ENCODE data around the gene LILRA5. TPM values are rescaled to one million over a fixed set of nuclear protein-coding genes. Genes with fewer than 3 reads are reported as not detected.

The LILRA5 gene
- total RNA-seq, 1 experiment from 2014 or later, result not detected

- TF ChIP-seq OVOL2 (CRISPR knock-in tag; IDR thresholded peaks at IDR 0.05; ENCODE audit: borderline replicate concordance), result no peak
- TF ChIP-seq ZNF512 (CRISPR knock-in tag; IDR thresholded peaks at IDR 0.05; ENCODE audit: borderline replicate concordance), result no peak
- no peak for TF ChIP-seq ZNF416 (CRISPR knock-in tag; IDR thresholded peaks at IDR 0.05)
- no peak for TF ChIP-seq ZNF232 (CRISPR knock-in tag; IDR thresholded peaks at IDR 0.05)
- TF ChIP-seq RORB (CRISPR knock-in tag; IDR thresholded peaks at IDR 0.05), result no peak
- TF ChIP-seq ZBTB43 (CRISPR knock-in tag; IDR thresholded peaks at IDR 0.05), result no peak
- TF ChIP-seq GTF2I (CRISPR knock-in tag; conservative IDR thresholded peaks at IDR 0.05), result no peak
- DNase-seq (ENCODE audit: low spot score) (no peak), ATAC-seq (no peak)
- Mint-ChIP-seq H3K27me3 (ENCODE audit: low read depth) (peaks cover 23% of the 10 kb centered on the region), H3K9me3 (no peaks in the 10 kb centered on the region), H3K36me3 (no peaks in the 10 kb centered on the region), H3K27ac (no peak overlapping the region), H3K4me3 (no peak overlapping the region), H3K4me1 (peaks cover 3% of the 10 kb centered on the region; the same call in 1 of the 2 replicates)
- POLR2A ChIA-PET, result no interaction called here
- CTCF ChIA-PET, result no interaction called here
These were observed 50.5 kb downstream of the LILRA5 start for GRCh38 chr19:54262470-54262869.

- ATAC-seq, result no peak
- CTCF ChIA-PET, result no interaction called here
- no peaks in the 10 kb centered on the region for H3K36me3 Mint-ChIP-seq
- H3K4me3 Mint-ChIP-seq, result no peak overlapping the region
- no peak overlapping the region for H3K27ac Mint-ChIP-seq
- no peak for TF ChIP-seq AR (CRISPR knock-in tag; IDR thresholded peaks at IDR 0.05)
- no peak for TF ChIP-seq ETV6 (CRISPR knock-in tag; IDR thresholded peaks at IDR 0.05)
- TF ChIP-seq HMGXB4 (CRISPR knock-in tag; IDR thresholded peaks at IDR 0.05), result no peak
- TF ChIP-seq TEAD1 (CRISPR knock-in tag; IDR thresholded peaks at IDR 0.05), result no peak
- no peak for TF ChIP-seq MAX (CRISPR knock-in tag; IDR thresholded peaks at IDR 0.05)
- no peak for TF ChIP-seq ZNF121 (CRISPR knock-in tag; IDR thresholded peaks at IDR 0.05)
- no peak for TF ChIP-seq NFYB (CRISPR knock-in tag; conservative IDR thresholded peaks at IDR 0.05; ENCODE audit: low read depth)
- TF ChIP-seq ZNF416 (CRISPR knock-in tag; IDR thresholded peaks at IDR 0.05), result no peak
- no peak for TF ChIP-seq SOX15 (CRISPR knock-in tag; IDR thresholded peaks at IDR 0.05)
- TF ChIP-seq ZBTB21 (CRISPR knock-in tag; IDR thresholded peaks at IDR 0.05; ENCODE audit: borderline replicate concordance), result no peak
- no peak for TF ChIP-seq NR2C2 (CRISPR knock-in tag; IDR thresholded peaks at IDR 0.05)
- no peak for TF ChIP-seq CDX4 (CRISPR knock-in tag; IDR thresholded peaks at IDR 0.05; ENCODE audit: borderline replicate concordance)
- TF ChIP-seq MYBL2 (CRISPR knock-in tag; IDR thresholded peaks at IDR 0.05), result no peak
- no peak for DNase-seq (ENCODE audit: low spot score)
- POLR2A ChIA-PET, result no interaction called here
- peaks cover 25% of the 10 kb centered on the region for H3K27me3 Mint-ChIP-seq (ENCODE audit: low read depth)
- H3K4me1 Mint-ChIP-seq, result peaks cover 3% of the 10 kb centered on the region; the same call in 1 of the 2 replicates
- H3K9me3 Mint-ChIP-seq, result no peaks in the 10 kb centered on the region
These were observed 50.9 kb downstream of the LILRA5 start for GRCh38 chr19:54262066-54262465.

All from WTC11 (cell line).